ENCODE measurements around the gene SIX2. TPM values are rescaled to one million over a fixed set of nuclear protein-coding genes. Genes with fewer than 3 reads are reported as not detected.

Gene SIX2
- total RNA-seq, 2 experiments from 2014 or later = not detected

DNA sequence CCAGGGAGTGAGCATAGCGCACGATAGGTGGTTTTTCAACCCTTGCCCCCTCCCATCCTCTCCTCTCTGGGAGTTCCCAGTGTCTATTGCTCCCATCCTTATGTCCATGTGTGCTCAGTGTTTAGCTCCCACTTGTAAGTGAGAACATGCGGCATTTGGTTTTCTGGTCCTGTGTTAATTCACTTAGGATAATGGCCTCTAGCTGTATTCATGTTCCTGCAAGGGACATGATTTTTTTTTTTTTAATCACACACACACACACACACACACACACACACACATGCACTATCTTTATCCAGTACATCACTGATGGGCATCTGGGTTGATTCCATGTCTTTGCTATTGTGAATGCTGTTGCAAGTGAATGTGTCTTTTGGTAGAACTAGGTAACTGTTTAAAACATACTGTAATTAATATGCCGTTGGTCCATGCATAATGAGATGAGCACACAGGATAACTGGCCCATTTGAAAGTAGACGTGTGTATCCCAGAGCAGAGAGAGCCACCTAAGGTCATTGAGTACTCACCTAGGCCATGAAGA lies 43.2 kb upstream of the SIX2 start:
- H3K27ac ChIP-seq (ENCODE audit: low read depth, low read length, poor library complexity, severe bottlenecking) = no peak overlapping the region
- no peaks in the 10 kb centered on the region for H4K20me1 ChIP-seq (ENCODE audit: insufficient read depth, low read length)
- intact Hi-C loops (cut with micrococcal nuclease; ENCODE audit: unreplicated experiment) = no loop called here
- ChIA-PET POLR2A (no interaction called here), CTCF (ENCODE audit: unreplicated experiment) (no interaction called here)
- no peaks in the 10 kb centered on the region for H3K9me3 ChIP-seq (ENCODE audit: low read length)
- no peak overlapping the region for H3K4me3 ChIP-seq (ENCODE audit: low read depth, low read length, poor library complexity, severe bottlenecking)
- no peaks in the 10 kb centered on the region for H3K79me2 ChIP-seq (ENCODE audit: insufficient read depth, low read depth, low read length)
- no peaks in the 10 kb centered on the region for H3K9me2 ChIP-seq (ENCODE audit: insufficient read depth, low read length)
- TF ChIP-seq, protein P1, sequence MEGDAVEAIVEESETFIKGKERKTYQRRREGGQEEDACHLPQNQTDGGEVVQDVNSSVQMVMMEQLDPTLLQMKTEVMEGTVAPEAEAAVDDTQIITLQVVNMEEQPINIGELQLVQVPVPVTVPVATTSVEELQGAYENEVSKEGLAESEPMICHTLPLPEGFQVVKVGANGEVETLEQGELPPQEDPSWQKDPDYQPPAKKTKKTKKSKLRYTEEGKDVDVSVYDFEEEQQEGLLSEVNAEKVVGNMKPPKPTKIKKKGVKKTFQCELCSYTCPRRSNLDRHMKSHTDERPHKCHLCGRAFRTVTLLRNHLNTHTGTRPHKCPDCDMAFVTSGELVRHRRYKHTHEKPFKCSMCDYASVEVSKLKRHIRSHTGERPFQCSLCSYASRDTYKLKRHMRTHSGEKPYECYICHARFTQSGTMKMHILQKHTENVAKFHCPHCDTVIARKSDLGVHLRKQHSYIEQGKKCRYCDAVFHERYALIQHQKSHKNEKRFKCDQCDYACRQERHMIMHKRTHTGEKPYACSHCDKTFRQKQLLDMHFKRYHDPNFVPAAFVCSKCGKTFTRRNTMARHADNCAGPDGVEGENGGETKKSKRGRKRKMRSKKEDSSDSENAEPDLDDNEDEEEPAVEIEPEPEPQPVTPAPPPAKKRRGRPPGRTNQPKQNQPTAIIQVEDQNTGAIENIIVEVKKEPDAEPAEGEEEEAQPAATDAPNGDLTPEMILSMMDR (conservative IDR thresholded peaks at IDR 0.05; ENCODE audit: low read length) = no peak
- TF ChIP-seq EZH2phosphoT487 (IDR thresholded peaks at IDR 0.05; ENCODE audit: borderline replicate concordance, low read depth, low read length) = no peak
- no peak overlapping the region for H3K4me2 ChIP-seq (ENCODE audit: low read length)
- no peak overlapping the region for H2AFZ ChIP-seq (ENCODE audit: low read length)
- BruUV-seq (replicated peaks) = no TSS peak
- no peak for DNase-seq (ENCODE audit: low spot score)
- no peaks in the 10 kb centered on the region for H3K36me3 ChIP-seq (ENCODE audit: insufficient read depth, low read length)
- no peaks in the 10 kb centered on the region for H3K4me1 ChIP-seq (ENCODE audit: insufficient read depth, low read length, poor library complexity, severe bottlenecking)

GRCh38 chr2:45049569-45050336 lies 40.5 kb upstream of the SIX2 start:
- TF ChIP-seq EZH2phosphoT487 (IDR thresholded peaks at IDR 0.05; ENCODE audit: borderline replicate concordance, low read depth, low read length) = no peak
- TF ChIP-seq, protein P1 (conservative IDR thresholded peaks at IDR 0.05; ENCODE audit: low read length) = no peak
- intact Hi-C loops (cut with micrococcal nuclease; ENCODE audit: unreplicated experiment) = no loop called here
- Histone ChIP-seq H3K27ac (ENCODE audit: low read depth, low read length, poor library complexity, severe bottlenecking) (no peak overlapping the region), H3K9me3 (ENCODE audit: low read length) (no peaks in the 10 kb centered on the region), H3K79me2 (ENCODE audit: insufficient read depth, low read depth, low read length) (no peaks in the 10 kb centered on the region), H3K9me2 (ENCODE audit: insufficient read depth, low read length) (no peaks in the 10 kb centered on the region), H3K4me1 (ENCODE audit: insufficient read depth, low read length, poor library complexity, severe bottlenecking) (no peaks in the 10 kb centered on the region), H3K4me3 (ENCODE audit: low read depth, low read length, poor library complexity, severe bottlenecking) (no peak overlapping the region), H4K20me1 (ENCODE audit: insufficient read depth, low read length) (no peaks in the 10 kb centered on the region), H2AFZ (ENCODE audit: low read length) (no peak overlapping the region), H3K4me2 (ENCODE audit: low read length) (no peak overlapping the region), H3K36me3 (ENCODE audit: insufficient read depth, low read length) (no peaks in the 10 kb centered on the region)
- no peak for DNase-seq (ENCODE audit: low spot score)
- BruUV-seq (replicated peaks) = no TSS peak
- ChIA-PET CTCF (ENCODE audit: unreplicated experiment) (no interaction called here), POLR2A (no interaction called here)

- DNase-seq (ENCODE audit: low spot score) = no peak
- H2AFZ ChIP-seq (ENCODE audit: low read length) = no peak overlapping the region
- no TSS peak for BruUV-seq (replicated peaks)
- TF ChIP-seq, protein P1 (conservative IDR thresholded peaks at IDR 0.05; ENCODE audit: low read length) = no peak
- TF ChIP-seq EZH2phosphoT487 (IDR thresholded peaks at IDR 0.05; ENCODE audit: borderline replicate concordance, low read depth, low read length) = no peak
- POLR2A ChIA-PET = no interaction called here
- H4K20me1 ChIP-seq (ENCODE audit: insufficient read depth, low read length) = no peaks in the 10 kb centered on the region
- intact Hi-C loops (cut with micrococcal nuclease; ENCODE audit: unreplicated experiment) = no loop called here
- H3K36me3 ChIP-seq (ENCODE audit: insufficient read depth, low read length) = no peaks in the 10 kb centered on the region
- no peaks in the 10 kb centered on the region for H3K4me1 ChIP-seq (ENCODE audit: insufficient read depth, low read length, poor library complexity, severe bottlenecking)
- H3K79me2 ChIP-seq (ENCODE audit: insufficient read depth, low read depth, low read length) = no peaks in the 10 kb centered on the region
- H3K27ac ChIP-seq (ENCODE audit: low read depth, low read length, poor library complexity, severe bottlenecking) = no peak overlapping the region
- H3K9me3 ChIP-seq (ENCODE audit: low read length) = no peaks in the 10 kb centered on the region
- H3K4me3 ChIP-seq (ENCODE audit: low read depth, low read length, poor library complexity, severe bottlenecking) = no peak overlapping the region
- H3K4me2 ChIP-seq (ENCODE audit: low read length) = no peak overlapping the region
- H3K9me2 ChIP-seq (ENCODE audit: insufficient read depth, low read length) = no peaks in the 10 kb centered on the region
- CTCF ChIA-PET (ENCODE audit: unreplicated experiment) = no interaction called here
Observed at GRCh38 chr2:45047301-45047700, 38.0 kb upstream of the SIX2 start.
